Osteocyte (in vitro differentiated cells): ENCODE results near the gene GJA10. TPM values are rescaled to one million over a fixed set of nuclear protein-coding genes. Genes with fewer than 3 reads are reported as not detected.

Experiments
- DNase-seq: peaks from one replicate; pipeline ENCODE4 v3.0.0; 2021; ENCODE audit warnings: mixed read lengths; ENCODE audit not compliant: unreplicated experiment; ENCODE audit errors: extremely low spot score
- H3K27ac Mint-ChIP-seq: one replicate; pipeline ENCODE4 v1.8.0; 2021; ENCODE audit warnings: mild to moderate bottlenecking, mixed read lengths; ENCODE audit not compliant: unreplicated experiment
- H3K27me3 Mint-ChIP-seq: one replicate; pipeline ENCODE4 v1.8.0; 2021; ENCODE audit warnings: mixed read lengths; ENCODE audit not compliant: unreplicated experiment
- H3K36me3 Mint-ChIP-seq: one replicate; pipeline ENCODE4 v1.8.0; 2021; ENCODE audit warnings: mixed read lengths; ENCODE audit not compliant: unreplicated experiment
- H3K4me1 Mint-ChIP-seq: one replicate; pipeline ENCODE4 v1.8.0; 2021; ENCODE audit warnings: mixed read lengths; ENCODE audit not compliant: unreplicated experiment
- H3K4me3 Mint-ChIP-seq: one replicate; pipeline ENCODE4 v1.8.0; 2021; ENCODE audit warnings: mild to moderate bottlenecking, moderate library complexity, mixed read lengths; ENCODE audit not compliant: unreplicated experiment
- H3K9me3 Mint-ChIP-seq: one replicate; pipeline ENCODE4 v1.8.0; 2021; ENCODE audit warnings: mixed read lengths; ENCODE audit not compliant: unreplicated experiment
- CTCF ChIP-seq: fragments of 200-600 bp; sonication (generic); IDR thresholded peaks from 2 replicates; pipeline ENCODE4 v1.5.0; 2021; ENCODE audit warnings: antibody characterized with exemption, mild to moderate bottlenecking, moderate library complexity
- total RNA-seq: library from RNA; stranded (reverse); gene quantifications from 2 replicates; pipeline ENCODE4 v1.2.1, GENCODE V29; 2021

The GJA10 gene
- total RNA-seq, 1 donor from 2014 or later: not detected

GRCh38 chr6:89921691-89922090, 27.4 kb downstream of the GJA10 start:
- DNase-seq: no peak
- Mint-ChIP-seq H3K9me3 (peaks cover 6% of the 10 kb centered on the region), H3K4me3 (no peak overlapping the region), H3K27ac (no peak overlapping the region), H3K36me3 (no peaks in the 10 kb centered on the region), H3K27me3 (peaks cover 3% of the 10 kb centered on the region), H3K4me1 (no peaks in the 10 kb centered on the region)
- TF ChIP-seq CTCF: no peak

- no peak for DNase-seq
- Mint-ChIP-seq H3K4me3 (no peak overlapping the region), H3K27me3 (peaks cover 6% of the 10 kb centered on the region), H3K9me3 (no peaks in the 10 kb centered on the region), H3K27ac (no peak overlapping the region), H3K36me3 (no peaks in the 10 kb centered on the region), H3K4me1 (no peaks in the 10 kb centered on the region)
- TF ChIP-seq CTCF: no peak
Measured at GRCh38 chr6:89924231-89924630, 30.0 kb downstream of the GJA10 start.

GRCh38 chr6:89925826-89926225, 31.6 kb downstream of the GJA10 start:
- H3K36me3 Mint-ChIP-seq: no peaks in the 10 kb centered on the region
- H3K4me1 Mint-ChIP-seq: no peaks in the 10 kb centered on the region
- H3K4me3 Mint-ChIP-seq: no peak overlapping the region
- peaks cover 6% of the 10 kb centered on the region for H3K27me3 Mint-ChIP-seq
- no peak overlapping the region for H3K27ac Mint-ChIP-seq
- no peaks in the 10 kb centered on the region for H3K9me3 Mint-ChIP-seq
- no peak for DNase-seq
- TF ChIP-seq CTCF: no peak

- DNase-seq: no peak
- no peak overlapping the region for H3K4me3 Mint-ChIP-seq
- H3K9me3 Mint-ChIP-seq: no peaks in the 10 kb centered on the region
- no peaks in the 10 kb centered on the region for H3K4me1 Mint-ChIP-seq
- H3K36me3 Mint-ChIP-seq: no peaks in the 10 kb centered on the region
- peaks cover 6% of the 10 kb centered on the region for H3K27me3 Mint-ChIP-seq
- H3K27ac Mint-ChIP-seq: no peak overlapping the region
- no peak for TF ChIP-seq CTCF
Measured at GRCh38 chr6:89927264-89927663, 33.0 kb downstream of the GJA10 start.

GRCh38 chr6:89927791-89928550, 33.7 kb downstream of the GJA10 start:
- no peak for DNase-seq
- H3K36me3 Mint-ChIP-seq: no peaks in the 10 kb centered on the region
- peaks cover 6% of the 10 kb centered on the region for H3K27me3 Mint-ChIP-seq
- no peak for TF ChIP-seq CTCF
- no peaks in the 10 kb centered on the region for H3K4me1 Mint-ChIP-seq
- H3K9me3 Mint-ChIP-seq: no peaks in the 10 kb centered on the region
- H3K4me3 Mint-ChIP-seq: no peak overlapping the region
- H3K27ac Mint-ChIP-seq: no peak overlapping the region
